SU-DHL-6 (cell line): ENCODE results near the gene POC1B.

Source experiments
- H2AFZ ChIP-seq: fragments of 200-600 bp; sonication (generic); 2 replicates; pipeline ENCODE4 v1.6.1; 2014; ENCODE audit warnings: low read depth, mild to moderate bottlenecking, moderate library complexity, mixed read lengths, antibody characterized with exemption, low read length; ENCODE audit not compliant: severe bottlenecking
- H3F3A ChIP-seq: fragments of 200-600 bp; shearing (Covaris generic); 2 replicates; pipeline ENCODE4 v1.6.0; 2016; ENCODE audit warnings: antibody characterized with exemption, mild to moderate bottlenecking; ENCODE audit not compliant: insufficient read depth
- H3K27ac ChIP-seq: fragments of 200-600 bp; sonication (generic); 2 replicates; pipeline ENCODE4 v1.5.1; 2016; ENCODE audit warnings: low read depth, mild to moderate bottlenecking, low read length, moderate library complexity, mixed read lengths
- H3K27me3 ChIP-seq: fragments of 200-600 bp; sonication (generic), shearing (Covaris generic); 2 replicates; pipeline ENCODE4 v1.6.0; 2014; ENCODE audit warnings: mild to moderate bottlenecking, low read length
- H3K36me3 ChIP-seq: fragments of 200-600 bp; sonication (generic); 2 replicates; pipeline ENCODE4 v1.6.1; 2014; ENCODE audit warnings: mild to moderate bottlenecking, low read length, mixed read lengths
- H3K4me2 ChIP-seq: fragments of 300-600, 200-600 bp; shearing (Covaris generic), sonication (generic); 2 replicates; pipeline ENCODE4 v1.6.0; 2014; ENCODE audit warnings: low read length, low read depth, mild to moderate bottlenecking; ENCODE audit not compliant: poor library complexity, severe bottlenecking
- H3K4me3 ChIP-seq: fragments of 200-600 bp; sonication (generic); 2 replicates; pipeline ENCODE4 v1.5.1; 2014; ENCODE audit warnings: antibody characterized with exemption, low read length, mild to moderate bottlenecking, mixed read lengths; ENCODE audit not compliant: insufficient read depth, poor library complexity, severe bottlenecking
- H3K79me2 ChIP-seq: fragments of 200-600 bp; sonication (generic); 2 replicates; pipeline ENCODE4 v1.6.1; 2014; ENCODE audit warnings: mild to moderate bottlenecking, low read length, moderate library complexity; ENCODE audit not compliant: insufficient read depth
- H3K9ac ChIP-seq: fragments of 200-600 bp; sonication (generic); 2 replicates; pipeline ENCODE4 v1.7.0; 2014; ENCODE audit warnings: mild to moderate bottlenecking, low read length
- H3K9me2 ChIP-seq: fragments of 200-600 bp; sonication (generic); replicated peaks from 2 replicates; pipeline ENCODE4 v1.6.1; 2014; ENCODE audit warnings: low read length; ENCODE audit not compliant: insufficient read depth
- H3K9me3 ChIP-seq: fragments of 200-600 bp; sonication (generic); 2 replicates; pipeline ENCODE4 v1.6.1; 2014; ENCODE audit warnings: low read length, mixed read lengths; ENCODE audit not compliant: insufficient read depth
- H4K20me1 ChIP-seq: fragments of 200-600 bp; sonication (generic); 2 replicates; pipeline ENCODE4 v1.6.1; 2014; ENCODE audit warnings: low read depth, mild to moderate bottlenecking, antibody characterized with exemption, low read length, moderate library complexity, mixed read lengths
- EZH2phosphoT487 ChIP-seq: fragments of 200-600 bp; sonication (generic), shearing (Covaris generic); conservative IDR thresholded peaks from 2 replicates; pipeline ENCODE4 v1.6.1; 2018; ENCODE audit warnings: mild to moderate bottlenecking, antibody characterized with exemption, low read length, moderate library complexity, mixed read lengths
- TF ChIP-seq, protein P1 (sequence below): fragments of 200-600 bp; sonication (generic); IDR thresholded peaks from one replicate; pipeline ENCODE4 v1.5.1; 2017; ENCODE audit warnings: antibody characterized with exemption, mild to moderate bottlenecking, low read length, moderate library complexity; ENCODE audit not compliant: insufficient read depth, poor library complexity, severe bottlenecking

Gene POC1B

DNA sequence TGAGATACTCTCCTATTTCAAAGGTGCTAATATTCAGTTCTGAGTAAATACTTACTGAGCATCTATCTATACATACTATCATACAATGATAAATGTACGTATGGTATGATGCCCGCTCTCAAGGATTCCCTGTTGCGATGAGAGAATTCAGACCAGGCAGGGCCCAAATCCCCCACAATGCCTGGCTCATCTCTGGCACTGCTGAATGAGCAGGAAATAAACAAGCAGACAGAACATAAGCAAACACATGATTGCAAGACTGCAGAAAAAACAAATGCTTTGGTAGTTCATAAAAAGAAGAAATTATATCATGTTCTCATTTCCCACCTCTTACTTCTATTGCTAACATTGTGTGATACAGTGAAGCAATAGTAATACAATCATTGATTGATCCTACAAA, 96.3 kb downstream of the POC1B start:
- no peak overlapping the region for H3K4me3 ChIP-seq
- no peaks in the 10 kb centered on the region for H4K20me1 ChIP-seq
- no peaks in the 10 kb centered on the region for H3F3A ChIP-seq
- TF ChIP-seq, protein P1, sequence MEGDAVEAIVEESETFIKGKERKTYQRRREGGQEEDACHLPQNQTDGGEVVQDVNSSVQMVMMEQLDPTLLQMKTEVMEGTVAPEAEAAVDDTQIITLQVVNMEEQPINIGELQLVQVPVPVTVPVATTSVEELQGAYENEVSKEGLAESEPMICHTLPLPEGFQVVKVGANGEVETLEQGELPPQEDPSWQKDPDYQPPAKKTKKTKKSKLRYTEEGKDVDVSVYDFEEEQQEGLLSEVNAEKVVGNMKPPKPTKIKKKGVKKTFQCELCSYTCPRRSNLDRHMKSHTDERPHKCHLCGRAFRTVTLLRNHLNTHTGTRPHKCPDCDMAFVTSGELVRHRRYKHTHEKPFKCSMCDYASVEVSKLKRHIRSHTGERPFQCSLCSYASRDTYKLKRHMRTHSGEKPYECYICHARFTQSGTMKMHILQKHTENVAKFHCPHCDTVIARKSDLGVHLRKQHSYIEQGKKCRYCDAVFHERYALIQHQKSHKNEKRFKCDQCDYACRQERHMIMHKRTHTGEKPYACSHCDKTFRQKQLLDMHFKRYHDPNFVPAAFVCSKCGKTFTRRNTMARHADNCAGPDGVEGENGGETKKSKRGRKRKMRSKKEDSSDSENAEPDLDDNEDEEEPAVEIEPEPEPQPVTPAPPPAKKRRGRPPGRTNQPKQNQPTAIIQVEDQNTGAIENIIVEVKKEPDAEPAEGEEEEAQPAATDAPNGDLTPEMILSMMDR, result no peak
- no peak for TF ChIP-seq EZH2phosphoT487
- H3K9ac ChIP-seq, result no peak overlapping the region
- no peaks in the 10 kb centered on the region for H3K27me3 ChIP-seq
- H3K79me2 ChIP-seq, result no peaks in the 10 kb centered on the region
- H3K36me3 ChIP-seq, result no peaks in the 10 kb centered on the region
- H3K9me3 ChIP-seq, result no peaks in the 10 kb centered on the region
- no peak overlapping the region for H3K4me2 ChIP-seq
- no peak overlapping the region for H3K27ac ChIP-seq
- no peak overlapping the region for H2AFZ ChIP-seq
- no peaks in the 10 kb centered on the region for H3K9me2 ChIP-seq

DNA sequence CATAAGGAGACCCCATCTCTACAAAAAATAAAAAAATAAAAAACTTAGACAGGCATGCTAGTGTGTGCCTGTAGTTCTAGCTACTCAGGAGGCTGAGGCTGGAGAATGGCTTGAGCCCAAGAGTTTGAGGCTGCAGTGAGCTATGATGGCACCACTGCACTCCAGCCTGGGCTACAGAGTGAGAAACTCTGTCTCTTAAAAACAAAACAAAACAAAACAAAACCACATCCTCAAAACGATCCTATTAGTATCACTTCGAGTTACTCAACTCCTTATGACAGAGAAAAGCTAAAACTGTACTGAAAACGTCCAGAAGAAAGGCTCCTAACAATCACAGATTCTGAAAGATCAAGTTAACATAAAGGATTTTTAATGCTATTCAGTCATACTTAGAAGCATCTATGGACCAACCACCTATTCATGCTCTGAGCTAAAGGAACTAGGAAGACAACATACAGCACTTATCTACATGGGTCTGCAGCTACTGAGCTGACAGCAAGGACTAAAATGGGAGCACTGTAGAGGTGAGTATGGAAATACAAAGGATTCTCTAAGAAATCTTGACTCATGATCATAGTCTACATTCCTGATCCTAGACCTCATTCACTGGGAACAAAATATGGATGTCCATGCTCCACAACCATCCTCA, 98.2 kb downstream of the POC1B start:
- Histone ChIP-seq H3K9me3 (no peaks in the 10 kb centered on the region), H2AFZ (no peak overlapping the region), H3K4me3 (no peak overlapping the region), H3F3A (no peaks in the 10 kb centered on the region), H3K9ac (no peak overlapping the region), H3K36me3 (no peaks in the 10 kb centered on the region), H3K27me3 (no peaks in the 10 kb centered on the region), H3K9me2 (no peaks in the 10 kb centered on the region), H3K4me2 (no peak overlapping the region), H3K79me2 (no peaks in the 10 kb centered on the region), H4K20me1 (no peaks in the 10 kb centered on the region), H3K27ac (no peak overlapping the region)
- no peak for TF ChIP-seq EZH2phosphoT487

DNA sequence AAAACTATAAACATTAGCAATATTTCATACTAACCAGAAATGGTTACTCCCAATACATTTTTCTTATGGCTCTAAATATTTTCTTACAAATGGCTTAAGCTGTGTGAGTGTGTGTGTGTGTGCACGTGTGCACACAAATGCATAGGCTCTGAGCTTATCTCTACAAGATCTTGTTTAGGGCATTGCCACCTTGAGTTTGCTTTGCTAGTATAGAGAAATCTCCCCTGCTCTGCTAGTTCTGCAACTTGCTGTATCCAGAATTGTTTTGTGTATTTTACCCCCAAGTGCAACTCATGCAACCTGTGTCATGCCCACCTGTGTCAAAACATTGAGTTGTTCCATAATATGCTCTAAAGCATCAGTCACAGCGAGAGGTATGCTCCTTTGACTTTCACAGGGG, 101.0 kb downstream of the POC1B start:
- H3K9ac ChIP-seq, result no peak overlapping the region
- no peak overlapping the region for H2AFZ ChIP-seq
- no peaks in the 10 kb centered on the region for H3K9me3 ChIP-seq
- H3F3A ChIP-seq, result no peaks in the 10 kb centered on the region
- H4K20me1 ChIP-seq, result no peaks in the 10 kb centered on the region
- no peaks in the 10 kb centered on the region for H3K36me3 ChIP-seq
- TF ChIP-seq, protein P1, result no peak
- TF ChIP-seq EZH2phosphoT487, result no peak
- no peaks in the 10 kb centered on the region for H3K27me3 ChIP-seq
- no peak overlapping the region for H3K4me3 ChIP-seq
- no peaks in the 10 kb centered on the region for H3K9me2 ChIP-seq
- no peaks in the 10 kb centered on the region for H3K79me2 ChIP-seq
- no peak overlapping the region for H3K27ac ChIP-seq
- H3K4me2 ChIP-seq, result no peak overlapping the region

DNA sequence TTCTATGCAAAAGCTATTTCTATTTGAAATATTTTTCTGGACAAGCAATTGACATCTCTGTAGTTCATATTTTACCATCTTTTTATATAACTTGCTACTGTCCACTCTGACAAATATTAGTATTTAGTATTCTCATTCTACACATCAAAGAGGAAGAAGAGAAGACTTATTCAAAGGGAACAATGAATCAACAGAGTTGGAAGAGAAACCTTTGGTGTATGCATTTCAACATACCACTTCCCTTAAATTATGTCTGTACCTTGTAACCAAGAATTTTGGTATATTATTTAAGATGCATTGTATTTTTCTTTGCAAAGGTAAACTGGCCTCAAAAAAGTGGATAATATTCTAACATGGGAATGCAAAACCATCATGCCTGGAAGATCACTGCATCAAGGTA, 101.5 kb downstream of the POC1B start:
- Histone ChIP-seq H4K20me1 (no peaks in the 10 kb centered on the region), H3K4me3 (no peak overlapping the region), H3K9ac (no peak overlapping the region), H3K9me2 (no peaks in the 10 kb centered on the region), H3K36me3 (no peaks in the 10 kb centered on the region), H3K9me3 (no peaks in the 10 kb centered on the region), H2AFZ (no peak overlapping the region), H3K79me2 (no peaks in the 10 kb centered on the region), H3K4me2 (no peak overlapping the region), H3K27ac (no peak overlapping the region), H3F3A (no peaks in the 10 kb centered on the region), H3K27me3 (no peaks in the 10 kb centered on the region)
- no peak for TF ChIP-seq EZH2phosphoT487
